SK-N-SH treated with all-trans-retinoic acid at 6 μM for 48 hours (cell line): ENCODE results near the gene HCN2.
A peak's percentile ranks its signal among the peaks of the same experiment; 100 is the strongest.

Source experiments
- ATAC-seq: fragments of 200-7000 bp; cut with Tn5 transposase; 3 replicates; pipeline ENCODE4 v1.9.1; 2020; ENCODE audit warnings: mild to moderate bottlenecking, moderate library complexity
- ARNTL ChIP-seq: fragments of 450-650 bp; formaldehyde crosslinking; IDR thresholded peaks from 2 replicates; pipeline ENCODE4 v1.5.0; 2020; ENCODE audit warnings: low read depth, mild to moderate bottlenecking, moderate library complexity, borderline replicate concordance
- BACH2 ChIP-seq: fragments of 250-450 bp; sonication (Bioruptor Pico); IDR thresholded peaks from 2 replicates; pipeline ENCODE4 v1.9.0; 2021; ENCODE audit warnings: mild to moderate bottlenecking, borderline replicate concordance
- CREB5 ChIP-seq: fragments of 250-450 bp; sonication (Bioruptor Pico); IDR thresholded peaks from 2 replicates; pipeline ENCODE4 v1.5.1; 2020; ENCODE audit warnings: low read depth, mild to moderate bottlenecking, moderate library complexity
- CSRNP3 ChIP-seq: fragments of 250-450 bp; sonication (Bioruptor Pico); IDR thresholded peaks from 2 replicates; pipeline ENCODE4 v1.5.1; 2021; ENCODE audit warnings: mild to moderate bottlenecking, moderate library complexity
- GLIS3 ChIP-seq: fragments of 250-450 bp; sonication (Bioruptor Pico); IDR thresholded peaks from 2 replicates; pipeline ENCODE4 v1.5.0; 2020; ENCODE audit warnings: mild to moderate bottlenecking, moderate library complexity
- ISL1 ChIP-seq: fragments of 250-450 bp; sonication (Bioruptor Pico); IDR thresholded peaks from 2 replicates; pipeline ENCODE4 v2.1.2; 2022; ENCODE audit warnings: mild to moderate bottlenecking, moderate library complexity
- OSR1 ChIP-seq: fragments of 250-450 bp; sonication (Bioruptor Pico); IDR thresholded peaks from 2 replicates; pipeline ENCODE4 v1.8.0; 2022; ENCODE audit warnings: moderate library complexity, mild to moderate bottlenecking, inconsistent platforms
- PATZ1 ChIP-seq: fragments of 250-450 bp; sonication (Bioruptor Pico); IDR thresholded peaks from 2 replicates; pipeline ENCODE4 v1.8.0; 2020; ENCODE audit warnings: mild to moderate bottlenecking, moderate library complexity, borderline replicate concordance
- POU6F1 ChIP-seq: fragments of 250-450 bp; sonication (Bioruptor Pico); IDR thresholded peaks from 2 replicates; pipeline ENCODE4 v1.8.0; 2021; ENCODE audit warnings: low read depth, mild to moderate bottlenecking, moderate library complexity, borderline replicate concordance
- PPARA ChIP-seq: fragments of 250-450 bp; sonication (Bioruptor Pico); IDR thresholded peaks from 2 replicates; pipeline ENCODE4 v1.5.0; 2020; ENCODE audit warnings: mild to moderate bottlenecking, borderline replicate concordance
- SNAI2 ChIP-seq: fragments of 250-450 bp; sonication (Bioruptor Pico); IDR thresholded peaks from 2 replicates; pipeline ENCODE4 v1.5.0; 2020; ENCODE audit warnings: mild to moderate bottlenecking, moderate library complexity
- TCF4 ChIP-seq: fragments of 250-450 bp; sonication (Bioruptor Pico); IDR thresholded peaks from 2 replicates; pipeline ENCODE4 v1.8.0; 2021; ENCODE audit warnings: mild to moderate bottlenecking, moderate library complexity, borderline replicate concordance
- TOX ChIP-seq: fragments of 250-450 bp; sonication (Bioruptor Pico); IDR thresholded peaks from 2 replicates; pipeline ENCODE4 v1.8.0; 2021; ENCODE audit warnings: mild to moderate bottlenecking, moderate library complexity, borderline replicate concordance
- ZC3H10 ChIP-seq: fragments of 250-450 bp; sonication (Bioruptor Pico); IDR thresholded peaks from 2 replicates; pipeline ENCODE4 v1.5.1; 2021; ENCODE audit warnings: mild to moderate bottlenecking, moderate library complexity
- ZFP3 ChIP-seq: fragments of 250-450 bp; sonication (Bioruptor Pico); IDR thresholded peaks from 2 replicates; pipeline ENCODE4 v1.5.0; 2020; ENCODE audit warnings: mild to moderate bottlenecking, moderate library complexity
- ZFP30 ChIP-seq: fragments of 450-650 bp; formaldehyde crosslinking; IDR thresholded peaks from 2 replicates; pipeline ENCODE4 v1.5.0; 2022; ENCODE audit warnings: mild to moderate bottlenecking, moderate library complexity
- ZNF565 ChIP-seq: fragments of 450-650 bp; formaldehyde crosslinking; conservative IDR thresholded peaks from 2 replicates; pipeline ENCODE4 v1.5.0; 2020; ENCODE audit warnings: low read depth, mild to moderate bottlenecking, moderate library complexity
- ZNF8 ChIP-seq: fragments of 450-650 bp; formaldehyde crosslinking; IDR thresholded peaks from 2 replicates; pipeline ENCODE4 v1.5.0; 2020; ENCODE audit warnings: mild to moderate bottlenecking, moderate library complexity

The HCN2 gene

GRCh38 chr19:585551-586110, 4.0 kb upstream of the HCN2 start:
- no peak for TF ChIP-seq SNAI2
- no peak for TF ChIP-seq ZFP3 (CRISPR knock-in tag)
- TF ChIP-seq OSR1: no peak
- TF ChIP-seq ZNF565: no peak
- TF ChIP-seq CREB5 (CRISPR knock-in tag): no peak
- TF ChIP-seq ARNTL (CRISPR knock-in tag): no peak
- no peak for TF ChIP-seq ZNF8
- TF ChIP-seq PATZ1 (CRISPR knock-in tag): no peak
- ATAC-seq: no peak

GRCh38 chr19:588093-588740, 1.5 kb upstream of the HCN2 start:
- peak; percentile 75 for ATAC-seq

More at GRCh38 chr19:588093-588740, 1.5 kb upstream of the HCN2 start:
- TF ChIP-seq BACH2 (no peak), CSRNP3 (CRISPR knock-in tag) (no peak), ZNF565 (no peak), ARNTL (CRISPR knock-in tag) (no peak), POU6F1 (CRISPR knock-in tag) (no peak), TCF4 (CRISPR knock-in tag) (no peak), OSR1 (no peak), TOX (CRISPR knock-in tag) (no peak), PPARA (CRISPR knock-in tag) (no peak), ZFP30 (CRISPR knock-in tag) (no peak), ISL1 (CRISPR knock-in tag) (no peak), SNAI2 (no peak), ZNF8 (no peak), PATZ1 (CRISPR knock-in tag) (no peak), GLIS3 (CRISPR knock-in tag) (no peak), ZC3H10 (CRISPR knock-in tag) (no peak)
